PFSK-1 (cell line): ENCODE measurements around the gene GTF2H3.

Experiments used
- FOXP2 ChIP-seq: optimal IDR thresholded peaks from 2 replicates; pipeline ENCODE3; 2011; ENCODE audit warnings: borderline replicate concordance, control low read depth, inconsistent platforms; ENCODE audit not compliant: insufficient read depth; ENCODE audit errors: extremely low read length, extremely low read depth
- POLR2AphosphoS5 ChIP-seq: IDR thresholded peaks from 2 replicates; pipeline ENCODE4 v1.6.1; 2012; ENCODE audit warnings: low read depth, mild to moderate bottlenecking, control low read depth, low read length, moderate library complexity

DNA sequence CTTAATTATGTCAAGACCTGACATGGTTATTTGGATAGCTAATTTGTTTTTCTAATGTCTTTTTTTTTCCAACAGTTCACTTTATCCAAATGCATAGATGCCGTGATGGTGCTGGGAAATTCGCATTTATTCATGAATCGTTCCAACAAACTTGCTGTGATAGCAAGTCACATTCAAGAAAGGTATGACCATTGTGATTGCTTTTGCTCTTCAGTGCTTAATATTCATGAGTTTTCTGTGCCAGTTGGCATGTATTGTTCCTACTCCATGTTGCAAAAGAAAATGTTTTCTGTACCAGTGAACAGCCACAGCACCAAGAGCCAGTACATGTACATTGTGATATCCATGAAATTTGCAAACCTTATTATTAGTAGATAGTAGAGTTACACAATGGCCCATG lies 11.8 kb downstream of the GTF2H3 start:
- no peak for TF ChIP-seq POLR2AphosphoS5
- no peak for TF ChIP-seq FOXP2
